Right lung (tissue), 5 donors: ENCODE results near the gene KCTD8. TPM values are rescaled to one million over a fixed set of nuclear protein-coding genes. Genes with fewer than 3 reads are reported as not detected.
"Not testable (repeated sequence)": the region's sequence is repeated elsewhere in the genome, so short reads cannot be mapped to it uniquely, and the experiment has no call there.

Source experiments
- DNase-seq, 2 donors: peaks; one replicate each; pipeline ENCODE4 v3.0.0-alpha.2; 2013
- polyA plus RNA-seq, 5 donors: library from polyadenylated mRNA; unstranded; fragments of 120-200 nt; gene quantifications; one replicate each; pipeline versions ENCODE4 v1.2.1 to v1.2.3, GENCODE V29; 2013; ENCODE audit warnings: inconsistent platforms in 1 of 5, low replicate concordance in 1 of 5; ENCODE audit not compliant: insufficient read length in 5 of 5, insufficient read depth in 1 of 5

The KCTD8 gene
- polyA plus RNA-seq, 5 donors, result 0.04 to 0.55 (median 0.17) TPM

- DNase-seq, result no peak
Observed at GRCh38 chr4:44342800-44343199, 105.8 kb downstream of the KCTD8 start.

- DNase-seq, result peak; percentile 32 to 50
Observed at GRCh38 chr4:44326741-44327140, 121.9 kb downstream of the KCTD8 start.

GRCh38 chr4:44320833-44321232 is 127.8 kb downstream of the KCTD8 start:
- DNase-seq, result no peak

GRCh38 chr4:44319129-44319528 is 129.5 kb downstream of the KCTD8 start:
- no peak for DNase-seq

- DNase-seq, result no peak
Observed at GRCh38 chr4:44313702-44314101, 134.9 kb downstream of the KCTD8 start.

GRCh38 chr4:44287505-44287904 is 161.1 kb downstream of the KCTD8 start:
- DNase-seq, result no peak

- DNase-seq, result no peak
Observed at GRCh38 chr4:44279469-44279868, 169.1 kb downstream of the KCTD8 start.

GRCh38 chr4:44279066-44279465 is 169.5 kb downstream of the KCTD8 start:
- no peak for DNase-seq

GRCh38 chr4:44257461-44257860 is 191.1 kb downstream of the KCTD8 start:
- no peak for DNase-seq

- no peak for DNase-seq
Observed at GRCh38 chr4:44256414-44256813, 192.2 kb downstream of the KCTD8 start.

- DNase-seq, result no peak
Observed at GRCh38 chr4:44237643-44238042, 211.0 kb downstream of the KCTD8 start.

GRCh38 chr4:44235897-44236296 is 212.7 kb downstream of the KCTD8 start:
- DNase-seq, result no peak

- no peak for DNase-seq
Observed at GRCh38 chr4:44232262-44232661, 216.3 kb downstream of the KCTD8 start.

GRCh38 chr4:44231006-44231405 is 217.6 kb downstream of the KCTD8 start:
- DNase-seq, result no peak

- no peak for DNase-seq
Observed at GRCh38 chr4:44228326-44228725, 220.3 kb downstream of the KCTD8 start.

- no peak for DNase-seq
Observed at GRCh38 chr4:44221407-44221806, 227.2 kb downstream of the KCTD8 start.

GRCh38 chr4:44210750-44211149 is 237.9 kb downstream of the KCTD8 start:
- DNase-seq, result no peak

GRCh38 chr4:44196796-44197195 is 251.8 kb downstream of the KCTD8 start:
- DNase-seq, result no peak

GRCh38 chr4:44194365-44194764 is 254.2 kb downstream of the KCTD8 start:
- no peak for DNase-seq

- DNase-seq, result no peak
Observed at GRCh38 chr4:44186850-44187246, 261.8 kb downstream of the KCTD8 start.

- no peak for DNase-seq
Observed at GRCh38 chr4:44186096-44186849, 262.3 kb downstream of the KCTD8 start.

- DNase-seq, result not testable (repeated sequence)
Observed at GRCh38 chr4:44181491-44182349, 266.9 kb downstream of the KCTD8 start.

- not testable (repeated sequence) for DNase-seq
Observed at GRCh38 chr4:44167766-44168165, 280.8 kb downstream of the KCTD8 start.
